Testis (tissue), 3 donors: ENCODE data around the gene FILIP1L. TPM values are rescaled to one million over a fixed set of nuclear protein-coding genes. Genes with fewer than 3 reads are reported as not detected.

ENCODE experiments used
- DNase-seq: peaks from one replicate; pipeline ENCODE4 v3.0.0-alpha.2; 2019
- H3K27ac ChIP-seq, 2 donors: fragments of 200-600 bp; sonication (generic); one replicate each; pipeline ENCODE4 v1.5.1; 2019
- H3K27me3 ChIP-seq: fragments of 200-600 bp; sonication (generic); one replicate; pipeline ENCODE4 v1.5.1; 2019
- H3K36me3 ChIP-seq: fragments of 200-600 bp; sonication (generic); one replicate; pipeline ENCODE4 v1.5.1; 2017; ENCODE audit warnings: low read depth; ENCODE audit errors: missing control alignments
- H3K4me1 ChIP-seq: fragments of 200-600 bp; sonication (generic); one replicate; pipeline ENCODE4 v1.5.1; 2019
- H3K4me3 ChIP-seq, 2 donors: fragments of 200-600 bp; sonication (generic); one replicate each; pipeline ENCODE4 v1.5.1; 2017 to 2019
- H3K9me3 ChIP-seq: fragments of 200-600 bp; sonication (generic); one replicate; pipeline ENCODE4 v1.5.1; 2017
- CTCF ChIP-seq, 3 experiments: fragments of 450-650 bp in 2 of 3; fragments of 200-600 bp in 1 of 3; sonication (generic) in 1 of 3; IDR thresholded peaks; one replicate each; pipeline ENCODE4 v1.5.1; 2016 to 2019; ENCODE audit warnings: antibody characterized with exemption in 3 of 3, mild to moderate bottlenecking in 2 of 3, moderate library complexity in 1 of 3
- POLR2A ChIP-seq: fragments of 450-650 bp; IDR thresholded peaks from one replicate; pipeline ENCODE4 v1.6.1; 2017; ENCODE audit warnings: antibody characterized with exemption, mild to moderate bottlenecking, moderate library complexity
- WGBS, 2 donors: methylation state at CpG; one replicate each; pipeline ENCODE4 v1.1.5; 2018; 5-methylcytosine and 5-hydroxymethylcytosine counted together
- intact Hi-C: fragments of 100-400 bp; cut with DNase I; formaldehyde crosslinking; loops from one replicate; pipeline ENCODE4 v1.15.1; 2023; ENCODE audit warnings: low total_unique reads
- polyA plus RNA-seq: library from polyadenylated mRNA; stranded (reverse); fragments of 350-450 nt; fragmentation: Illumina TruSeq; extraction: RNeasy Lipid Tissue Mini Kit (QIAGEN cat#74804); gene quantifications from one replicate; pipeline ENCODE4 v1.2.3, GENCODE V29; 2014; ENCODE audit warnings: low read depth, low replicate concordance; ENCODE audit not compliant: insufficient read depth
- total RNA-seq, 2 donors: library from RNA; depleted of rRNA; stranded (reverse); fragments of >200 nt; gene quantifications; one replicate each; pipeline ENCODE4 v1.2.3, GENCODE V29; 2016

The FILIP1L gene
- total and polyA plus RNA-seq, 3 donors from 2014 or later = 16.5 to 20.1 (median 16.7) TPM

DNA sequence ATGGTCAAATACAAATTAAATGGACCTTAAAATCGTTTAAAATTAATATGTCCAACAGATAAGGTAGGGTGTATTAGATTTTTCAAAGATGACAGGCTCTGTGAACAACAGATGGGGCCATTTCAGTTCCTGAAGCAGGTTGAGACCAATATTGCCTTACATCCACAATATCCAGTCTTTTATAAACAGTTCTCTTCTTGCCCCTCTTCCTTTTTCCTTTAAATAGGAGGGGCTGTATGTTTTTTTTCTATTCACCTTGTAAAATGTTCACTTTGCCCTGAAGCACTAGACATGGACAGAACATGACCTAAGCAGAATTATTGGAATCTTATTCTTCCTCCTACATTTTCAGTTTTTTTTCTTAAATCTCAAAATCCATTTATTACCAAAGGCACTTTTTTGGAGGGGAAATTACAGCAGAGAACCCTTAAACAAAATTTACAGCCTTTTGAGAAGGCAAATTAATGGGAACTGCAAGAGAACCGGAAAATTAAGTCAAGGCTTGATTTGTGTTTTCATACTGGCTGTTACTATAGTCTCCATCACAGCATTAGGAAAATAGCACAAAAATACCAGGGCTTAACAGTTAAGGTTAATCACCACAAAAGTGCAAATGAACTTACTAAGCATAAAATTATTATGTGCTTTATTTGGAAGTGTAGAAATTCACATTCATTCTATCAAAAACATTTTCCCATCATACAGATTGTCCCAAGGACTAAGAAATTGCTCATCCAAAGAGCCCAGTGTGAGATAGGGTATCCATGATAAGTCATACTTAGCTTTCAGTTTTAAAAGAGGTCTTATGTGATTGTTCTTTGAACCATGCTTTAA, 240.8 kb downstream of the FILIP1L start:
- Histone ChIP-seq H3K27ac (peak overlapping the region; percentile 77 to 96), H3K4me1 (peaks cover 37% of the 10 kb centered on the region), H3K4me3 (peak overlapping the region; percentile 21 to 72), H3K9me3 (no peaks in the 10 kb centered on the region), H3K36me3 (no peaks in the 10 kb centered on the region), H3K27me3 (no peaks in the 10 kb centered on the region)
- WGBS, 2 donors = 18 to 30% methylated on average over 2 of the region's 2 CpGs
- no peak for DNase-seq
- TF ChIP-seq POLR2A = no peak
- TF ChIP-seq CTCF (IDR thresholded peaks at IDR 0.05) = no peak
- intact Hi-C loops = no loop called here

DNA sequence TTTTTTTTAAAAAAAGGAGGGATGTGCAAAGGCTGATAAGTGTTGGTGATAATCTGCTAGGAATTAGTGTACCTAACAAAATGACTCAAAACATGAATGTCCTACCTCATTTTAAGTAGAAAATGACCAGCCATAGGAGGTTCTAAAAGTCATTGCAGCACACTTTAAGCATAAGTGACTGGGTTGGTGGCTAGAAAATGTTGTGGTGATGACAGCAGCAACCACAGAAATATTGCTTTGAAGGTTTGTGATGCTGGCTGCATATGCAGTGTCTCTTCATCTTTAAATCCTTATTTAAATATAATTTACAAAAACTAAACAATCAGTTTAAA, 241.4 kb downstream of the FILIP1L start:
- Histone ChIP-seq H3K4me1 (peaks cover 37% of the 10 kb centered on the region), H3K27me3 (no peaks in the 10 kb centered on the region), H3K4me3 (peak overlapping the region; percentile 12 to 21), H3K36me3 (no peaks in the 10 kb centered on the region), H3K27ac (peak overlapping the region; percentile 77 to 96), H3K9me3 (no peaks in the 10 kb centered on the region)
- DNase-seq = no peak
- TF ChIP-seq POLR2A (no peak), CTCF (IDR thresholded peaks at IDR 0.05) (no peak)
- intact Hi-C loops = no loop called here

- H3K27me3 ChIP-seq = no peaks in the 10 kb centered on the region
- no peak overlapping the region for H3K4me3 ChIP-seq
- peak overlapping the region; percentile 39 to 60 for H3K27ac ChIP-seq
- WGBS, 2 donors = 52 to 63% methylated on average over 4 of the region's 4 CpGs
- H3K36me3 ChIP-seq = no peaks in the 10 kb centered on the region
- DNase-seq = no peak
- H3K9me3 ChIP-seq = no peaks in the 10 kb centered on the region
- H3K4me1 ChIP-seq = peaks cover 47% of the 10 kb centered on the region
- TF ChIP-seq CTCF (IDR thresholded peaks at IDR 0.05) = no peak
- TF ChIP-seq POLR2A = no peak
- intact Hi-C loops = no loop called here
Observed at GRCh38 chr3:99871231-99872045, 242.9 kb downstream of the FILIP1L start.

GRCh38 chr3:99870712-99871111, 243.6 kb downstream of the FILIP1L start:
- Histone ChIP-seq H3K9me3 (no peaks in the 10 kb centered on the region), H3K27me3 (no peaks in the 10 kb centered on the region), H3K4me1 (peaks cover 47% of the 10 kb centered on the region), H3K4me3 (no peak overlapping the region), H3K27ac (peak overlapping the region; percentile 39 to 60), H3K36me3 (no peaks in the 10 kb centered on the region)
- WGBS, 2 donors = 88 to 94% methylated on average over 2 of the region's 2 CpGs
- TF ChIP-seq POLR2A (no peak), CTCF (IDR thresholded peaks at IDR 0.05) (no peak)
- DNase-seq = no peak
- intact Hi-C loops = no loop called here
